ENCODE data around the gene CIAO3.

The CIAO3 gene

DNA sequence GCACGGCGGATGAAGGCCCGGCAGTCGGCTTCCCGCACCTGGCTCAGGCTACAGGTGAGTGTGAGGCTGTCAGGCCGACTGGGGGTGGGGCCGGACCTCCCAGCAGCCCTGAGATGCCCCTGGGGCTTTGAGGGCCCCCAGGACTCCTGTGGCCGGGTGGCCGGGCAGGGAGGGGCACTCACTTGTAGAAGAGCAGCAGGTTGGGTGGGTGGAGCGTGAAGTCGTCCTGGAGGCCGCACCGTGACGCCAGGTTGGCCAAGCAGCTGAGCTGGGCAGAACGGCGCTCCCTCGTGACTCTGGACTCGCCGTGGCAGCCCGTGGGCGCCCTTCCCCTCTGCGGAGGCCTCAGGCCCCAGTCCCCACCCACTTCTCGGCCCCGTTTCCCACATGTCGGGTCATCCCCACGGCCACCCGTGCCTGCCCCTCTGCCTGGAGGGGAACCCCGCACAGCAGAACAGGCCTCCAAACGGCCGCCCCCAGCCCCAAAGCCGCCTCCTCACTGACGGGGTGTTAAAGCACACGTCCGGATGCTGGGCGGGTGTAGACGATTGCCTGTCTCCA, 34.5 kb upstream of the CIAO3 start:
- no peak for DNase-seq

GRCh38 chr16:774086-775001, 33.5 kb upstream of the CIAO3 start:
- no peak for DNase-seq

- no peak for DNase-seq
Measured at GRCh38 chr16:772959-773358, 32.2 kb upstream of the CIAO3 start.

GRCh38 chr16:770411-770810, 29.6 kb upstream of the CIAO3 start:
- no peak for DNase-seq

- no peak for DNase-seq
Measured at GRCh38 chr16:769934-770333, 29.1 kb upstream of the CIAO3 start.

GRCh38 chr16:769184-769784, 28.5 kb upstream of the CIAO3 start:
- DNase-seq, result no peak

DNA sequence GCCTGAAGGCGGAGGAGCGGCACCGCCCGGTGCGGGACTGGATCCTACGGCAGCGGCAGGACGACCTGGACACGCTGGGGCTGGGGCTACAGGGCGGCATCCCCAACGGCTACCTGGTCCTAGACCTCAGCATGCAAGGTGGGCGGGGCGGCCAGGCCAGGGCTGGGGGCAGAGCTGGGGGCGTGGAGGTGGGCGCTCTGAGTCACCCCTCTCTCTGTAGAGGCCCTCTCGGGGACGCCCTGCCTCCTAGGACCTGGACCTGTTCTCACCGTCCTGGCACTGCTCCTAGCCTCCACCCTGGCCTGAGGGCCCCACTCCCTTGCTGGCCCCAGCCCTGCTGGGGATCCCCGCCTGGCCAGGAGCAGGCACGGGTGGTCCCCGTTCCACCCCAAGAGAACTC, 27.6 kb upstream of the CIAO3 start:
- DNase-seq, result no peak

DNA sequence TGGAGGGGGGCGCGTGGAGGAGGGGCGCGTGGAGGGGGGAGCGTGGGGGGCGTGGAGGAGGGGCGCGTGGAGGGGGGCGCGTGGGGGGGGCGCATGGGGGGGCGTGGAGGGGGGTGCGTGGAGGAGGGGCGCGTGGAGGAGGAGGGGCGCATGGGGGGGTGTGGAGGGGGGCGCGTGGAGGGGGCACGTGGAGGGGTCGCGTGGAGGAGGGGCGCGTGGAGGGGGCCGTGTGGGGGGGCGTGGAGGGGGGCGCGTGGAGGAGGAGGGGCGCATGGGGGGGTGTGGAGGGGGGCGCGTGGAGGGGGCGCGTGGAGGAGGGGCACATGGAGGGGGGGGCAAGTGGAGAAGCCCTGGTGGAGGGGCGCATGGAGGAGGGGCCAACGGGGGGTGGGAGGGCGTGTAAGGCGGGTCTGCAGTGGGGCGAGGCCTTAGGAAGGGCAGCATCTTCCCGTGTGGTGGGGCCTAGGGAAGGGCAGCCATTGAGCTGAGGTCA, 27.0 kb upstream of the CIAO3 start:
- DNase-seq, result no peak

- DNase-seq, result no peak
Measured at GRCh38 chr16:766820-767640, 26.2 kb upstream of the CIAO3 start.

DNA sequence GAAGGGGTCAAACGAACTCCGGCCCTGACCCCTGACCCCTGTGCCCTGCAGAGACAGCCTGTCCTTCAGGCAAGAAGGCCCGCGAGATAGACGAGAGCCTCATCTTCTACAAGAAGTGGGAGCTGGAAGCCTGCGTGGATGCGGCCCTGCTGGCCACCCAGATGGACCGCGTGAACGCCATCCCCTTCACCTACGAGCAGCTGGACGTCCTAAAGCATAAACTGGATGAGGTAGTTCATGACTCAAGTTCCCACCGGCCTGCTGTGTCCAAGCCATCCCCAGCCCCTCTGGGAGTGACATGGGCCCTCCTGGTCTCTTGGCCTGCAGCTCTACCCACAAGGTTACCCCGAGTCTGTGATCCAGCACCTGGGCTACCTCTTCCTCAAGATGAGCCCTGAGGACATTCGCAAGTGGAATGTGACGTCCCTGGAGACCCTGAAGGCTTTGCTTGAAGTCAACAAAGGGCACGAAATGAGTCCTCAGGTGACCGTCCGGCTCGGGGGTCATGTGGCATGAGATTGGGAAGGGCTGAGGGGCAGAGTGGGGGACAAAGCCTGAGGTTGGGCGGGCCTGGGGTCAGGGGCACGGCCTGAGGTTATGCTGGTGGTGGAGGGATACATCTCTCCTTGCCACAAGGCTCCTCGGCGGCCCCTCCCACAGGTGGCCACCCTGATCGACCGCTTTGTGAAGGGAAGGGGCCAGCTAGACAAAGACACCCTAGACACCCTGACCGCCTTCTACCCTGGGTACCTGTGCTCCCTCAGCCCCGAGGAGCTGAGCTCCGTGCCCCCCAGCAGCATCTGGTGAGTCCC, 25.4 kb upstream of the CIAO3 start:
- no peak for DNase-seq

DNA sequence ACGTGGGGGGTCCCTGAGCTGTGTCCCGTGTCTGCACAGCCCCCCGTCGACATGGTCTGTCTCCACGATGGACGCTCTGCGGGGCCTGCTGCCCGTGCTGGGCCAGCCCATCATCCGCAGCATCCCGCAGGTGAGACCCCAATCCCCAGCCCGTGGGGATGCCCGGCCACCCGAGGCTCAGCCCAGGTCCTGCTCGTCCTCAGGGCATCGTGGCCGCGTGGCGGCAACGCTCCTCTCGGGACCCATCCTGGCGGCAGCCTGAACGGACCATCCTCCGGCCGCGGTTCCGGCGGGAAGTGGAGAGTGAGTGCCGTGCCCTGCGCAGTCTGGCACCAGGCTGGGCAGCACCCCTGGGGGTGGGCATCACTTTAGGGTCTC, 24.7 kb upstream of the CIAO3 start:
- DNase-seq, result no peak

GRCh38 chr16:764848-765487, 24.2 kb upstream of the CIAO3 start:
- DNase-seq, result no peak

DNA sequence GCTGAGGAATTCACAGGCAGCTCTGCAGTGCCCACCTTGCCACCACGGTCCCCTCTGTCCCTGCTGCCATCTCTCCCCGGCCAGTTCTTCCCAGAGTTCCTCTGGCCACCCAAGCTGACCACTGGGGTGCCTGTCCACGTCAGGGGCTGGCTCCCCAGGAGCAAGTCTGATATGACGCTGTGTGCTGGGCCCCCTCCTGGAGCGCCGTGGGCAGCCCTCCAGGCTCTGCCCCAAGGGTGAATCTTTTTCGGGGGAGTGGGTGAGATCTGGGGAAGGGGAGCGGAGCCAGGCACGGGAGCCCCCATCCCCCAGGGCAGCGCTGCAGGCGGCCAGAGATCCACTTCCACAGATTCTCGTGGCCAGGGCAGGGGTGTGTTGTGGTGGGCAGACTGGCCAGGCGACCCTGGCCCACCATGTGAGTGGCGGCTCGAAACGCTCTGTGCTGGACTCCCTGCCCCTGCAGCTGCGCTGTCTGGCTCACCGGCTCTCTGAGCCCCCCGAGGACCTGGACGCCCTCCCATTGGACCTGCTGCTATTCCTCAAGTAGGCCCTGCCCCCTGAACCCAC, 23.5 kb upstream of the CIAO3 start:
- no peak for DNase-seq

DNA sequence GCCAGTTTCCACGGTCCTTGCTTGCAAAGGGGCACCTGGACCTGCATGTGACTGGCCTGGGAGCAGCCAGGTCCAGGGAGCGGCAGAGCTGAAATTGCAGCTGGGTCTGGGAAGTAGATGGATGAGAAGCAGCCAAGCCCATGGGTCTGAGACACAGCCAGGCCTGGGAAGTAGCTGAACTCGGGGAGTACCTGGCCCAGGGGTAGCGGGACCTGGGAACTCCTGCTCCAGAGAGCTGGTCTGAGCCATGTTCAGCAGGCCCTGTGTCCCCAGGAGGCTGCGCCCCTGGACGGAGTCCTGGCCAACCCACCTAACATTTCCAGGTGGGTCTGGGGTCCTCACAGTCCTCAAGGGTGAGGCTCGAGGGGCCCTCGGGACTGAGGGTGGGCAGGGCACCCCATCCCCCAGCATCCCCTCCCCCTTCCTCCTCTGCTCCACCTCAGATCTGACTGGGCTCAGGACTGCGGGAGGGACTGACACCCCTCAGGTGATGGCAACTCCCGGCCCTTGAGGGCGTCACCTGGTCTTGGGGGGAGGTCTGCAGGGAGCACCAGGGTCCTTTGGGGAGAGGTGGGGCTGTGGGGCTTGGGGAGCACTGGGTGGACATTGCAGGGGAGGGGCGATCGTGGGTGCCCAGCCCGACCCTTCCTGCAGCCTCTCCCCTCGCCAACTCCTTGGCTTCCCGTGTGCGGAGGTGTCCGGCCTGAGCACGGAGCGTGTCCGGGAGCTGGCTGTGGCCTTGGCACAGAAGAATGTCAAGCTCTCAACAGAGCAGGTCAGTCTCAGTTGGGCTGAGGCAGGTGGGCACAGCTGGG, 22.8 kb upstream of the CIAO3 start:
- DNase-seq, result no peak

- DNase-seq, result no peak
Measured at GRCh38 chr16:762595-763268, 21.9 kb upstream of the CIAO3 start.

- no peak for DNase-seq
Measured at GRCh38 chr16:761625-762513, 21.1 kb upstream of the CIAO3 start.

DNA sequence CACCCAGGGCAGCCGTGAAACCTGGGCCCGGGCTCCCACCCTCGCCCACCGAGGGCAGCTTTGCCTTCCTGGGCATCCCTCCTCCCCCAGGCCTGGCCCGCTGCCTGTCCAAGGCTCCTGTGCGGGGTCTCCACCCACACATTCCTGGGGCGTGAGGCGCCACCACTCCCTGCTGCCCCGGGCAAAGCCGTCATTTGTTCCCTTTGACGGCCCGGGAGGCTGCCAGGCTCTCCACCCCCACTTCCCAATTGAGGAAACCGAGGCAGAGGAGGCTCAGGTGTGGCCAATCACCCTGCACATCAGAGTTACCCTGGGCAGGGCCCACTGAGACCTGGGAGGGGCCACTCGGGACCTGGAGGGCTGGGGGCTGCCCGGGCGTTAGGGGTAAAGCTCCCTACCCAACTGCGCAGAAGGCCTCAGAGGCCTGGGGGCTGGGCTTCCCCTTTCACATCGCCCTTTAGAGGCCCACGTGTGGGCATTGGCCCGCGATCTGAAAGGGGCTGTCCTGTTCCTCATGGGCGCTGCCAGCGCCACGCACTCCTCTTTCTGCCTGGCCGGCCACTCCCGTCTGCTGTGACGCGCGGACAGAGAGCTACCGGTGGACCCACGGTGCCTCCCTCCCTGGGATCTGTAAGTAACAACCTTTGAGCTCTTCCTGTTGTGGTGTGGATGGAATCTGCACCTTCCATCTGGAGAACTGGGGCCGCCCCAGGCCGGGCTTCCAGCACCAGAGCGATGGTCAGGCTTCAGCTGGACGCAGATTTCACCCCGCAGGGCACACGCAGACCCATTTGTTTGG, 19.9 kb upstream of the CIAO3 start, which contains the start of gene MSLN:
Gene MSLN, plus strand, starts transcription at position 190 of the 799 bp plus-strand sequence. CDS start 1,947 bp downstream, outside the sequence.
- DNase-seq, result no peak

DNA sequence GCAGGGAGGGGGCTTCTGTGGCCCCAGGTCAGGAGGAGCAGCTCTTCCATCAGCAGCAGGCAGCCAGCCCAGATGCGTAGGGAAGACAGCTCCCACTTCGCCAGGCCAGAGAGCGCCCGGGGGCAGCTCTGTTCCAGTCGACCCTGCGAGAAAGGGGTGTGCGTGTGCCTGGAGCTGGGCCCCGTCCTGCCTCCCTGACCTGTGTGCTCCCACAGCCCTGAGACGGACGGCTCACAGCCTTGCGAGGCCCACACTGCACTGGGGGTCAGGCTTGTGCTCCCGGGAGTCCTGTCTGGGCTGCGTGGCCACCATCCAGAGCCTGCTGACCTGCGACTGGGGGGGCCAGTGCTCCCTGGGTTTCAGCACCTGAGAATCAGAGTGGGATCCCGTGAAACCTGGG, 19.3 kb upstream of the CIAO3 start:
- DNase-seq, result no peak

Data from NCI-H2171 (cell line).